HuH-7.5 (cell line): ENCODE results near the gene CDKN2AIPNL.
A peak's percentile ranks its signal among the peaks of the same experiment; 100 is the strongest.
"Not testable (repeated sequence)": the region's sequence is repeated elsewhere in the genome, so short reads cannot be mapped to it uniquely, and the experiment has no call there.

Experiments used
- DNase-seq: peaks from one replicate; pipeline ENCODE4 v3.0.0; 2011; ENCODE audit warnings: low spot score

Gene CDKN2AIPNL

DNA sequence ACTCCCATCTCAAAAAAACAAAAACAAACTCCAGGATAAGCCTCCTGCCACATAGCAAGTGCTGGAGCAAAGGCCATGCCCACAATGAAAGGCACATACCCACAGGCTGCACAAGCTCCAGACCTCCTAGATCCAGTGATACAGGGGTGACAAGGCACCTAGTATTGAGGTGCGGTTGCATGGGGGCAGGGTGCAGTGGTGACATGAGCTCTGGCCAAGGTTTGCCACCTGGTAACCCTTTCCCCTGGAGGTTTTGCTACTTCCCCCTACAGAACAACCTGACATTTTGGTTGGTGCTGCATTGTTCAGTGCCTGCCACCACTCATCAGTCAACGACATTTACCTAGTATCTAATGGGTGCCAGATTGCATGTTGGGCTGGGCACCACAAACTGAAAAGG is 14.5 kb downstream of the CDKN2AIPNL start:
- DNase-seq: no peak

DNA sequence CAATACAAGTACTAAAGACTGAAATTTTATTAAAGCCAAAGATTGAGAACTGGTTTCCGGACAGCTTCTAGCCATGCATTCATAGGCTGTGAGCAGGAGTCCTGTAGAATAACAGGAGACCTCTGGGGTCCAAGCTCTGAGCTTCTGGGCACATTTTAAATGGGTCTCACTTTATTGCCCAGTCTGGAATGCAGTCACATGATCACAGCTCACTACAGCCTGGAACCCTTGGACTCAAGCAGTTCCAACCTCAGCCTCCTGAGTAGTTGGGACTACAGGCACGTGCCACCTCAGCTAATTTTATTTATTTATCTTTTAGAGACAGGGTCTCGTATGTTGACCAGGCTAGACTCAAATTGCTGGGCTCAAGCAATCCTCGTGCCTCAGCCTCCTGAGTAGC is 15.4 kb downstream of the CDKN2AIPNL start:
- DNase-seq: no peak

DNA sequence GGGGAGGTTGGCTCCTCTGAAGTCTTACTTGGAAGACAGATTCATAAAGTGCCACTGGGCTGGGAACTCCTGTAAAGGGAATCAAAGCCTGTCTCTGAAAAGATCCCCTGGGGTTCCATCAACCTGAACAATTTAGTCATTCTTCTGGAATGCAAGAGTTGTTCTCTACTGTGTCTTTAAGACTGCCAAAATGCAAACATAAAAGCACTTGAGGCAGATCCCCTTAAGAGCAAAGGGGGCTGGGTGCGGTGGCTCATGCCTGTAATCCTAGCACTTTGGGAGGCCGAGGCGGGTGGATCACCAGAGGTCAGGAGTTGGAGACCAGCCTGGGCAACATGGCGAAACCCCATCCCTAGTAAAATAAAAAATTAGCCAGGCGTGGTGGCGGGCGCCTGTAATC is 16.7 kb downstream of the CDKN2AIPNL start:
- DNase-seq: no peak

DNA sequence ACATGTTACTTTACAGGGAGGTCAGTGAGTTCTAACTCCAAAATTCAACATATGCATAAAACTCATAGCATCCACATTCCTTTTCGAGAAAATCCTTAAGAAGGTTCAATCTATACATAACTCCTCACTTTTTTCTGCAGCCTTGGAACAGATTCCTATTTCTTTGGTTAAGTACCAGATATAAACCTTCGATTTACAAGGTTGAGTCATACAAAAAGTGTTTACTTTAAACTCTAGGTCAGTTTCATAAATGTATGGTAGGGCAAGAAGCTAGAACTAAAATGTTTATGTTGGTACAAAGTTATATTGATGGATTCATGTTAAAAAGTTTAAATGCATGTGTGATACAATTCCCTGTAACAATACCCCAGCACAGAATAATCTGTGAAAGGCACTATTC is 19.4 kb downstream of the CDKN2AIPNL start:
- DNase-seq: no peak

DNA sequence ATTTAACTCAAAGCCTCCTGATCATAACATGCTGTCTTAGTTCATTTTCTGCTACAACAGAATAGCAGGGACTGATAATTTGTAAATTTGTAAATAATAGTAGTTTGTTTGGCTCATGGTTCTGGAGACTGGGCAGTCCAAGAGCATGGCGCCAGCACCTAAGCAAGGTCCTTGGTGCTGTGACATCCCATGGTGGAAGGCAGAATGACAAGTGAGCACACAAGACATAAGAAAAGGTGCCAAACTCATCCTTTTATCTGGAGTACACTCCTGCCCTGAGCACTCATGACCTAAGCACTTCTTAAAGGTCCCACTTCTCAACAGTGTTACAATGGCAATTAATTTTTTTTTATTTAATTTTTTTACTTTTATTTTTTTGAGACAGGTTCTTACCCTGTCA is 24.2 kb downstream of the CDKN2AIPNL start:
- no peak for DNase-seq

DNA sequence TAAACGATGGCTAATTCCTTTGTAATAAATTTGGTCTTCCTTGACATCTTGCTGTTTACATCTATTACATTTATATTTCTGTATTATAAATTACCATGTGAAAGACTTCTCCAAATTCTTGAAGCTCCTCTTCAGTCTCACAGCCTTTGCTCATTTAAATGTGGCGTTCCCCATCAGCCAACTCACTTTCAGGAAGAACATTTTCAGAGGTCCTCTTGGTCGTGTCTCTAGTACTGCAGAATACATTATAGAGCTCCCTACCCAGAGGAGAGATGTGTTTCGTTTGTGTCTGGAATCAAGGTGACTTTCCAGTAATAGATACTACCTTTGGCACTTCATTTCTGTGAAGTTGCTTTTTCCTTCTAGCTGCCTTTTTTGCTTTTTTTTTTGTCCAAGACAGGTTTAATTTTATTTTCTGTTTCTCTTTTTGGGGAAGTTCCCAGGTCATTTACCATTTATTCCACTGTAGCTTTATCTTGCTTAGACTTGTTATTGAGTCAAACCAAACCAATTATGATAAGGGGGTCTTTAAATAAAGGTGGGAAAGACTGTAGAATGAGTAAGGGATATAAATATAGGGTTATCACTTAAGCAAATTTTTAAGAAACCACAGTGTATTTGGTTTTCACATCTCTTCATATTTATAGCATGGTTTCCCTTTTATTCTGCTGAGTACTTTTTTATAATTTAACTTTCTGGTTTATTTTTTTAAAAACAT is 27.5 kb downstream of the CDKN2AIPNL start:
- no peak for DNase-seq

DNA sequence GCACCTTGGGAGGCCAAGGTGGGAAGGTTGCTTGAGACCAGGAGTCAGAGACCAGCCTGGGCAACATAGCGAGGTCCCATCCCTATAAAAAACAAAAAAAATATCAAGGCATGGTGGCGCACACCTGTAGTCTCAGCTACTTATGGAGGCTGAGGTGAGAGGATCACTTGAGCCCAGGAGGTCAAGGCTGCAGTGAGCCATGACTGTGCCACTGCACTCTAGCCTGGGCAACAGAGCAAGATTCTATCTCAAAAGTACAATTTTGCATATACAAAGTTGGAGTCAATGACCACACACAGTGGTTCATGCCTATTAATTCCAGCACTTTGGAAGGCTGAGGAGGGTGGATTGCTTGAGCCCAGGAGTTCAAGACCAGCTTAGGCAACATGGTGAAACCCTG is 29.5 kb downstream of the CDKN2AIPNL start:
- DNase-seq: not testable (repeated sequence)

DNA sequence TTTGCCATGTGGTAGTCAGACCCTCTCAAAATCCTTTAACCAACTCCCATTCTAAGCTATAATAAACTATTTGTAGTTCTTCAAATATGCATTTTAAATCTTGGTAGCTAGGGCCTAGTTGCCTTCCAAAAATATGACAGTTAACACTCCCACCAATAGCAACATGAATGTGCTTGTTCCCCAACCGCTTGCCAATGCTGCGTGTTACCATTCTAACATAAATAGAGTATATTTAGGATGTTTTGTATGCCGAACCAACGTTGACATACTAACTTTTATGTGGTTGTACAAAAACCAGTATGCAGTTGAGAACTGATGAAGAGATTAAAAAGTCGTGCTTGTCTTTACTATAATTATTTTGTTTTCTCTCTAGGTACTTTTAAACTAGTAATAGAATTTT is 31.3 kb downstream of the CDKN2AIPNL start:
- DNase-seq: no peak

DNA sequence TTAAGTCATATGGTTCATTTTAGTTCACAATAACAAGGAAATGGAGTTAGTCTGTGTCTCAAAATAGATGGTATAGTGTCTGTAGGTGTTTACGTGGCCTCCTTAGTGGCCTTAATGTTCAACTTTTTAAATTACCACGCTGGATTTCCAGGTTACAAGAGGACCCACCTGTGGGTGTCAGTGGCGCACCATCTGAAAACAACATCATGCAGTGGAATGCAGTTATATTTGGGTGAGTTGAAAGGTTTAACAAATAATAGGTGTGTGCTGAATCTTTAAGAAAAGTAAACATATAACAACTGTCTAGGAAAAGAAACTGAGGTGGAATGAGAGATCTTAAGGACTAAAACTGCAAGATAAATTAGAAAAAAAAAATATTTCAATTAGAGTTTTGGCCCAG is 37.4 kb downstream of the CDKN2AIPNL start:
- no peak for DNase-seq

DNA sequence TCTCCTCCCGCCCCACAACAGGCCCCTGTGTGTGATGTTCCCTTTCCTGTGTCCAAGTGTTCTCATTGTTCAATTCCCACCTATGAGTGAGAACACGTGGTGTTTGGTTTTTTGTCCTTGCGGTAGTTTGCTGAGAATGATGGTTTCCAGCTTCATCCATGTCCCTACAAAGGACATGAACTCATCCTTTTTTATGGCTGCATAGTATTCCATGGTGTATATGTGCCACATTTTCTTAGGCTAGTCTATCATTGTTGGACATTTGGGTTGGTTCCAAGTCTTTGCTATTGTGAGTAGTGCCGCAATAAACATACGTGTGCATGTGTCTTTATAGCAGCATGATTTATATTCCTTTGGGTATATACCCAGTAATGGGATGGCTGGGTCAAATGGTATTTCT is 38.0 kb downstream of the CDKN2AIPNL start:
- DNase-seq: not testable (repeated sequence)

DNA sequence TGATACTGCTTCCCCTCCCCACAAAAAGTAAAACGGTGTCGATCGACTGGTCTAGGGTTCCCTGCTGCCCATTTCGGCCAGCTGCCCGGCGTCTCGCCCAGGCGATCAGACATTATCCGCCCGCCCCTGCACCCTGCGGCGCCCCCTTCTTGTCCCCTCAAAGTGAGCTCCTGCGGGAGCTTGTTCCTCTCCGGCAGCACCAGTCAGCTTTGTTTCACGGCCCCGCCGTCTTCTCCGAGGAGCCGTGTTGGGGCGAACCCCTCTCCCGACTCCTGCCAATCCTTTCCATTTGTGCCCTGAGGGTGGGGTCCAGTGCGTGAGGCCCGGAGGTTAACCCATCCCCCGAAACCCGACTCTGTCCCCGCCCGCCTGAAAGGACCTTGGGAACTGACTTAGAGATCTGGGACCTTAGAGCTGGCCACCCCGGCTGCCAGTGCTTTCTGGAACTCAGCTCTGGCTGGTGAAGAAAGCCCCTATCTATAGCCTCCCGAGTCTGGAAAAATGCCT is 39.8 kb downstream of the CDKN2AIPNL start:
- DNase-seq: peak; percentile 47

DNA sequence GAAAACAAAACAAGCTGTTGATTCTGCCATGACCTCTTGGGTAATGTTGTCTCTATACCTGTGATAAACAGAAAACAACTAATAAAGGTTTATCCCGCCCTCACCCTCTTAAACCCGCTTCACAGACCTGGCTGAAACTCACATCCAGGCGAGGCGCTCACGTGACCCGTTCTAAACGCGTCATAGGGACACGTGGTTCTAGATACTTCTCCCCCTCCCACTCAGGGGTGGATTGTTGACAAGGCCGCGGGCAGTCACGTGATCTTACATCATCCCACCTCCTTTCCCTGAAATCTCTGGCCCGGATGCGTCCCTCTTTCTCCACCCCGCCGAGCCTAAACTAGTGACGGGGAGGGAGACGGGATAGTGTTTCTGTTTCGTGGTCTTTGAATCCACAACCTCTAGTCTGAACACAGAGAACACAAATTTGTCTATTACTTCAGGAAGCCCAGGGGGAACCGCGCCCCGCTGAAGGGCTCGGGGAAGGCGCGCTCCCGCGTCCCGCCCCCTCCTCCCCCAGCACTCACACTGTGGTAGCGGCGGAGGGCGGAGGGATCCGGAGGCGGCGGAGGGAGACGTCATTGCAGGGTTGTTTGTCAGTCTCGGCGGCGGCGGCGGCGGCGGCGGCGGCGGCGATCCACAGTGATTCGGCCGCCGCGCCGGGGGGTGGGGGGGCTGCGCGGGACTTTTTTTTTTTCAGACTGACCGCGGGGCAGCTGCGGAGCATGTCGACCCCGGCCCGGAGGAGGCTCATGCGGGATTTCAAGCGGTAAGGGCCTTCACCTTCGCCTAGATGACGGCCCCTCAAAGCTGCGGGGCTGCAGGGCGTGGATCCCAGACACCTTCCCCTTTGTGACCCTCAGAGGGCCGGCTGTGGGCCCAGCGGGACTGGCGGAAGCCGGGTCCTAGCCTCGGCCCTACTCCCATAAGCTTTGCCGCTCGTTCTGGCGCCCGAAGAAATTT is 40.5 kb downstream of the CDKN2AIPNL start, which contains the start of gene UBE2B:
Gene UBE2B, plus strand, starts transcription at position 699 of the 963 bp plus-strand sequence. Its CDS starts 27 bp downstream, at position 726.
- peak; percentile 86 for DNase-seq

DNA sequence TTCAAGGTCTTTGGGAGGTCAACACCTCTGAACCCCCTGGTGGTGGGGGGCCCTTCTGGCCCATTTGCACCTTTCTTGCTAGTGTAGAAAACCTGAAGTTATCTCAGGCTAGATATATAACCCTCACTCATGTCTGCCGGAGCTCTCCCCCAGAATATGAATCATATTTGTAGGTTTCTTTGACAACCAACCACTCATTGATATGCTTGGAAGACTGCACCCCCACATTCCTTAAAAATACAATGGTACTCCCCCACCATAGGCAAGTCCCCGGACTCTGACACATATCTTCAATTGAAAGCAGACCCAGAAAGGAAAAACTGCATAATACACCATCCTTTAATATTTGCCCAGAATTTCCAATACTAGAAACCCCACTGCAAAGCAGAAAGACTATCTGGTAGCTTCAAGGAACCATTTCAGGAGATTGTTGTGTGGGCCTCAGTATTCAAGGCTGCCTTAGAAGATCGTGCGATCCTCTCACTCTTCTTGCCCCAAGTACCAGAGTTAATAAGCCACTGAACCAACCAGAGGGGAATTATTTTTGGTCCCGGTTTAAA is 41.3 kb downstream of the CDKN2AIPNL start:
- no peak for DNase-seq

DNA sequence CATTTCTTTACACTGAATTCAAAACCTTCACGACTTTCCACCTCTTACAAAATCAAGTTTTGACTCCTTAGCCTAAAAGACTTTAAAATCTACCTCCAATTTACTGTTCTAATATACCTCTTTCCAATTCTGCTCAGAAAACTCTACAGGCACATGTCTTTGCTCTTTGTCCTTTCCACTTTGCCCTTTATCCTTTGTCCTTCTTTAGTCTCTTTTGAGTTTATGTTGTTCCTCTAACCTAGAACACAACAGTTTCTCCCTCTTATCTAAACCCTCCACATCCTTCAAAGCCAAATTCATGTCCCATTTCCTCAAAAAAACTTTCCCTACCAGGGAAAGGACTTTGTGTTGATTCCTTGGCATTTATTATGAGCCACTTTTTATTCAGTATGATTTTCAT is 46.1 kb downstream of the CDKN2AIPNL start:
- DNase-seq: no peak

DNA sequence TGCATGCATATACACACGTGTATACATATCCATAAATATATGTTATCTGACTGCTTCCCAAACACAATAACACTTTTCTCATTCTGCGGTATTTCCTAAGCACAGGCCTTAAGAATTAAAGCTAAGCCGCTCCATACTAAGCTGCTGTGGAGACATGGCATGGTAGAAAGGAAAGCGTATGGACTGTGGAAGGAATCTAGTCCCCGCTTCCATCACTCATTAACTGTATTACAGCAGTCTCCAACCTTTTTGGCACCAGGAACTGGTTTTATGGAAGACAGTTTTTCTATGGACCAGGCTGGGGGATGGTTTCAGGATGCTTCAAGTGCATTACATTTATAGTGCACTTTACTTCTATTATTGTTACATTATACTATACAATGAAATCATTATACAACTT is 56.0 kb downstream of the CDKN2AIPNL start:
- no peak for DNase-seq
